ENCODE results near the gene UTP15.

Gene UTP15, protein sequence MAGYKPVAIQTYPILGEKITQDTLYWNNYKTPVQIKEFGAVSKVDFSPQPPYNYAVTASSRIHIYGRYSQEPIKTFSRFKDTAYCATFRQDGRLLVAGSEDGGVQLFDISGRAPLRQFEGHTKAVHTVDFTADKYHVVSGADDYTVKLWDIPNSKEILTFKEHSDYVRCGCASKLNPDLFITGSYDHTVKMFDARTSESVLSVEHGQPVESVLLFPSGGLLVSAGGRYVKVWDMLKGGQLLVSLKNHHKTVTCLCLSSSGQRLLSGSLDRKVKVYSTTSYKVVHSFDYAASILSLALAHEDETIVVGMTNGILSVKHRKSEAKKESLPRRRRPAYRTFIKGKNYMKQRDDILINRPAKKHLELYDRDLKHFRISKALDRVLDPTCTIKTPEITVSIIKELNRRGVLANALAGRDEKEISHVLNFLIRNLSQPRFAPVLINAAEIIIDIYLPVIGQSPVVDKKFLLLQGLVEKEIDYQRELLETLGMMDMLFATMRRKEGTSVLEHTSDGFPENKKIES

DNA sequence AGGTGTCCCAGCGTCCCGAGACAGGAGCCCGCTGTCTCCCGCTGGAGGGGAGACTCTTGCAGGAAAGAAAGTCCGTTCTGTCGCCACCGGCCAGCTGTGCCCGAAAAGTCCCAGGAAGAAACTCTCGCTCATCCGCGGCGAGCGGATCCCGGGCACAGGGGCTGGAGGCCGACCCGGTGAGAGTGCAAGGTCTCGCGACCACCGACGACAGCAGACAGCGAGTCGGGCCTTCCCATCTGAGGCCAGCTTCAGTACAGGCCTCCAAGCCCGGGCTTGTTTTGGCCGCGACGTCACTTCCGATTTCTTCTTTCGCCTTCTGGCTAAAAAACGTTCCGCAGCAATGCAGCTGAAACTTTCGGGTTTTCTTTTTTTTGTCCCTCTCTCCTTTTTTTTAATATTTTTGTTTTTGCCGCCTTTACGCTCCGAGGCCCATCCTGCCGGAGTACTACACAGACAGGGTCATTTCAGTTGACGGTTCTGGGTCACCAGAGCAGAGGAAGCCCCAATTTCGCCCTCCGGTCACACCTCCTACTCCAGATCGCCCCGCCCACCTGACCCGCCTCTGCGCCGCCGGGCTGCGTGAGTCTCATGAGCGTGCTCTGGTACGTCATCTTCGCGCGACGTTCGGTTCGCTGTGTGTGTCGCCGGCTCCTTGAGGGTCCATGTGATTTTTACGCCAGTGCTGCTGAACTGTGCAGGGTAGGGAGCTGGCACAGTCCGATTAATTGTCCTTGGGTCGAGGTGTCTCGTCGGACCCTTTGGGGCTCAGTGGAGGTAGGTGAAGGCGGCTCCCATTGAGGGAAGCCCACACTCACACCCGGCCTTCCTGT, at the start of gene UTP15, which contains the start of gene ANKRA2:
Gene UTP15 (plus strand): TSS at position 605 of the 830 bp plus-strand sequence. CDS start 1,602 bp downstream, outside the sequence.
Gene ANKRA2 (minus strand): TSS at position 501 of the 830 bp plus-strand sequence. CDS start 2,758 bp downstream, outside the sequence.
- peak; percentile 95 for DNase-seq

- peak; percentile 74 for DNase-seq
Observed at GRCh38 chr5:73519531-73520283, 45.8 kb upstream of the UTP15 start.

DNA sequence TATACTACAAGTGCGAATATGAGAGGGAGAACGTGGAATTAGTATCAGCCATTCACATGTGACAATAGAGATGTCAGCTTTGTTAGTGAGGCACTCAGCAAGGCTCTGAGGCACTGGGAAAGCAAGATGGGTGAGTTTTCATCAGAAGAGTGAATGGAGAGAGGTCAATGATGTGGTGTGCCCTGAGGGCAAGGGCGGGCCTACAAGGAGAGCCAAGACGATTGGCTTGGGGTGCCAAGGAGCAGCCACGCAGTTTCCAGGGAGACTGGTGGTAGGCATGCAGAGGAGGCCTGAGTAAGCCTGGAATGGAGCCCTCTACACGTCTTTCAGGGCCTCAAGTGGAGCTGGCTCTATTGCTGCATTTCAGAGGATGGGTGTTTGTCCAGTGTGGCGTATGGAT, 42.6 kb upstream of the UTP15 start:
- DNase-seq = no peak

DNA sequence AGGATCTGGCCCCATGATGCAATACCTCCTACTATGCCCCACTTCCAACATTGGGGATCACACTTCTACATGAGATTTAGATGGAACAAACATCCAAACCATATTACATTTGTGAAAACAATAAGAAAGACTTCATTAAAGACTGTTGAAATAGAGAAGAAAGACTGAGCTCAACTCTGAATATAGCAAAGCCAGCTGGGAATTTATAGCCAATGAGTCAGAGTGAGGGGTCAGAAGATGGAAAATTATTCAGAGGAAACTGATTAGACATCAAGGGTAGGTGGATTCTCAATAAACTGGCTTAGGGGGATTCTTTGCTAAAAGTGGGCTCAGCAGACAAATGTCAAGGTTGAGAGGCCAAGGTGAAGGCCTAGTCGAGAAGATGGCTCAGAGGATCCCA, 41.7 kb upstream of the UTP15 start:
- no peak for DNase-seq

DNA sequence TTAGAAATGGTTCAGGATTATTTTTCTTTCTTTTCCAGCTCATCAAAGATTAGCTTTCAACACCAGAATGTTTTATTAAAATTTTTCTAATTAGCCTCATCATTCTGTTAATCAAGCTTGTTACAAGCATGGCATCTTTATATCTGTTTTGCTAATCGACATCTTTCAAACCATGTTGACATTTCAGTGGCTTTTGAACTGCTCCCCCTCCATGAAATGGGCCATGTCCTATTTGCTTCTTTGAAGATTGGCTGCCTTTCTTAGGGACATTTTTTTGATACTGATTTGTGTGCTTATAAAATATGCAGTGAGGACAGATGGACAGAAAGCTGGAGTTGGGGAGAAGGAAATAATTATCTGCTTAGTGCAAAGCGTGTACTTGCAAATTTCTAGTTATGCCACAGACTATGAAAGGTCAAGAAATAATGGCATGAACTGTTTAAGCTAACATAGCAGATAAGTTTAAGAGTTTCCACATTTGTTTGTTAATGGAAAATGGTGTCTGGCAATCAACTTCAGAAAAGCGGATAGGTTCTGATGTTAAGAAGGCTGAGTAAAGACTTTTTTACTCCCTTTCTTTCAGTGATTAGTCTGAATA, 39.8 kb upstream of the UTP15 start:
- no peak for DNase-seq

DNA sequence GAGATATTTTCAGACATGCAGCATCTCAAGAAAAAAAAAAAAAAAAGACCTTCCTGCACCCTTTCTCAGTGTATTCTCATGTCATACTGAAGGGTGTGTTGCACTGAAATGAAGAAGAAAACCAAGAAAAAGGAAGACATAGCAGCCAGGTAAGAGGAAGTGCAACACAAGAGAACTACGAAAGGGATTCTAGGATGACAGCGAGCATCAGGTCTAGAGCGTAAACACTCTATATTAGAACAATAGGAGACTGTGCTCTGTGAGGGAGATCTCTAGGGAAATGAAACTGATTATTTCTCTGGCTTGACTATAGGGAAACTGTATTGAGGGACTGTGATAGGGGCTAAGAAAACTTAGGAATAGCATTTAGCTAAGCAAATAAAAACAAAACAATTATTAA, 37.3 kb upstream of the UTP15 start:
- DNase-seq = peak; percentile 37

- no peak for DNase-seq
Observed at GRCh38 chr5:73529081-73529480, 36.5 kb upstream of the UTP15 start.

- DNase-seq = no peak
Observed at GRCh38 chr5:73531356-73531755, 34.2 kb upstream of the UTP15 start.

GRCh38 chr5:73532195-73532594, 33.3 kb upstream of the UTP15 start:
- DNase-seq = no peak

GRCh38 chr5:73534011-73534644, 31.4 kb upstream of the UTP15 start:
- DNase-seq = no peak

DNA sequence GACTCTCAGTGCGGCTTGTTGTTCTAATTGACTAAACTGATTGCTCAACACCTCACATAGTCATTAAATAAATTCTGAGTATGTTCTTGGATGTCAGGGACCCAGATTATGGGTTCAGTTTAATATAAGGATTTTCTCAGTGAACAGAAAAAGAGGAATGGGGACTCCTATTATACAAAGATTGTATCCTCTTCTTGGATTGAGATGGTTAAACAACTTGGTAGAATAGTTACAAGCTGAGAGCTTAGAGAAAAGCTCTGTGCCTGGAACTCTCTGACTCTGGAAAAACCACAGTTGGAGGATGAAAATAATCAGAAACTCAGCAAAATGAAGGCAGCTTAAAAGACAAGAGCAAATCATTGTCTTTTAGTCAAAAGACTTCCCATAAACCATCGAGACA, 30.6 kb upstream of the UTP15 start:
- no peak for DNase-seq

DNA sequence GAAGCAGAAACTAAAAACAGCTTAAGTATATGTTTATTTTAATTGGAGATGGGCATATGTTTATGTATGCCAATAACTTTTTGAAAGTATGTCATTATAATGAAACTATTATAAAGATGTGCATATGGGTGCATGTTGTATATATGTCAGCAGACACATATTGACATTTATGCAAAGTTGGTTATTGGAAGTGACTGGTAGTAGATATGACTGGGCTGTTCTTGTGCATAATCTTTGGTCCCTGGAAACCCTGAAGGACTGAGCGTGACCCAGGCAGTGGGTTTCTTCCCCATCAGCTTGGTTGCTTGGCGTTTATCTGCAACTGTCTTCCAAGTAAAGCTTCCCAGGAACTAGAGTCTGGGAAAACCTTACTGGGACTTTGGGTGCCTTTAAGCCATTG, 25.8 kb upstream of the UTP15 start:
- no peak for DNase-seq

GRCh38 chr5:73540192-73540591, 25.4 kb upstream of the UTP15 start:
- DNase-seq = no peak

DNA sequence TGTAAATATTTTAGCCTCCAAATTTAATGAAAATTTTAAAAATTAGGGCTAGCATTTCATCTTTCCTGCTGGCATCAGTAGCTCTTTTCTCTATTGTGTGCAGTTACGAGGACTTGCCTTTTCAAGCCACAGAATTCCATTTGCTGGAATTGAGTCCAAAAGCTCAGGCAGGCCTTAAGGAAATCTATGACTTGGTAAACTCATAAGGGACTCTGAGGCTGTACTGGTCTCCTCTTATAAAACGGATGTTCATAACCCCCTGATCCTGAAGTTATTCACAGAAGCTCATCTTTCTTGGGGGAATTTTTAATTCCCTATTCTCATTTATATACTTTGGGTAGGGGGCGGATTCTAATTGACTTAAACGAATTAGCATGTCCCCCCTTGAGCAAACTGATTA, 23.5 kb upstream of the UTP15 start:
- no peak for DNase-seq

GRCh38 chr5:73544429-73545402, 20.8 kb upstream of the UTP15 start:
- DNase-seq = peak; percentile 100

GRCh38 chr5:73545403-73545779, 20.2 kb upstream of the UTP15 start:
- DNase-seq = no peak

GRCh38 chr5:73550016-73550415, 15.5 kb upstream of the UTP15 start:
- no peak for DNase-seq

- no peak for DNase-seq
Observed at GRCh38 chr5:73552642-73553041, 12.9 kb upstream of the UTP15 start.

DNA sequence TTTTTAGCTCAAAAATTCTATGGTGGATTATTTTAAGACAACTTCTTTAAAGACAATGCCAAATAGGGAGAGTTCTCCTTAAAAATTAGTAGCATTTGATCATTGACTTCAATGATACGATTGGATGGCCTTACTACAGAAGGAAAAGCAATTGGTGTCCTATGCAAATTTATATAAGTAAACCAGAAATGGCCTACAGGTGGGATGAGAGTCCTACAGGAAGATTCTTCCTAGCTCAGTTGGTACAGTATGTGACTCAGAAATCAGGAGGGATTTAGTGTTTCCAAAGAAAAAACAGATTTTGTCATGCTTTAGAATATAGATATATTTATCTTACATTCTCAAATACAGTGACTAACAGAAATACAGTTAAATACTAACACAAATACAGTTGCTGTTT, 6.6 kb upstream of the UTP15 start:
- DNase-seq = no peak

- no peak for DNase-seq
Observed at GRCh38 chr5:73564018-73564417, 1.5 kb upstream of the UTP15 start.

DNA sequence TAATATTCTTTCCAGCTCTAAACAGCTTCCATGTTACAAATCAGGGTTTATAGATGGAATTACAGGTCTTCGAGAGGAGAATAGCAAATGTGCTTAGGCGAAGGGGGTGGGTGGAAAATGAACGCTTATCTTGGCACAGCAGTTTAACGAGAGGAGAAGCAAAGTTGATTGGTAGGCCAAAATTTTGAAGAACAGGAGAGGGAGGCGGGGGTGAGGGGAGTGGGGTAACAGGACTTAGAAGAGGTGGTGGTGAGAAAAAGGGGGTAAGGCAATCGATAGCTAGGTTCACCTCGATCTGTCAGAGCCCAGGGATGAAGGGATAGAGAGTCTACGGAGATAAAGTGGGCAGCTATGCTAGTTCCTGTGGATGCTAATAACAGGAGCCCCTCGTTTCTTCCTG, 868 bp upstream of the UTP15 start:
- no peak for DNase-seq

Data from NCI-H2029 (cell line).